Heart left ventricle (tissue), 16 donors: ENCODE measurements around the gene RNF213. TPM values are rescaled to one million over a fixed set of nuclear protein-coding genes. Genes with fewer than 3 reads are reported as not detected.

Source experiments
- ATAC-seq, 4 donors: fragments of 200-7000 bp; cut with Tn5 transposase; one replicate each; pipeline ENCODE4 v1.9.1; 2020 to 2022; ENCODE audit warnings: moderate library complexity in 4 of 4, mild to moderate bottlenecking in 3 of 4, moderate number of reproducible peaks in 1 of 4
- DNase-seq, 5 donors: peaks; one replicate each; pipeline ENCODE4 v3.0.0-alpha.2; 2020
- H3K27ac ChIP-seq, 12 donors: fragments of 200-600 bp; sonication (generic) in 4 of 12; one replicate each; pipeline versions ENCODE4 v1.5.0 to v1.8.0; 2016 to 2022; ENCODE audit warnings: mild to moderate bottlenecking in 2 of 12
- H3K27me3 ChIP-seq, 9 donors: fragments of 200-600 bp; sonication (generic) in 2 of 9; one replicate each; pipeline versions ENCODE4 v1.5.1 to v1.8.0; 2016 to 2022; ENCODE audit warnings: mild to moderate bottlenecking in 3 of 9
- H3K36me3 ChIP-seq, 9 donors: fragments of 200-600 bp; sonication (generic) in 2 of 9; one replicate each; pipeline versions ENCODE4 v1.5.0 to v1.8.0; 2018 to 2022; ENCODE audit warnings: mild to moderate bottlenecking in 2 of 9
- H3K4me1 ChIP-seq, 12 donors: fragments of 200-600 bp; sonication (generic) in 4 of 12; one replicate each; pipeline versions ENCODE4 v1.5.0 to v1.8.0; 2016 to 2022; ENCODE audit warnings: mild to moderate bottlenecking in 3 of 12
- H3K4me3 ChIP-seq, 12 donors: fragments of 200-600 bp; sonication (generic) in 4 of 12; one replicate each; pipeline versions ENCODE4 v1.5.0 to v1.8.0; 2017 to 2022; ENCODE audit warnings: mild to moderate bottlenecking in 9 of 12, moderate library complexity in 4 of 12
- H3K9me3 ChIP-seq, 12 donors: fragments of 200-600 bp; sonication (generic) in 4 of 12; one replicate each; pipeline versions ENCODE4 v1.5.0 to v1.8.0; 2016 to 2022; ENCODE audit warnings: mild to moderate bottlenecking in 1 of 12
- CTCF ChIP-seq, 12 donors: fragments of 200-600 bp; sonication (generic) in 4 of 12; IDR thresholded peaks; one replicate each; pipeline versions ENCODE4 v1.5.0 to v1.8.0; 2018 to 2022; ENCODE audit warnings: antibody characterized with exemption in 12 of 12, mild to moderate bottlenecking in 5 of 12
- POLR2A ChIP-seq, 2 donors: fragments of 450-650 bp; IDR thresholded peaks; one replicate each; pipeline ENCODE4 v1.6.1; 2017; ENCODE audit warnings: antibody characterized with exemption in 2 of 2, mild to moderate bottlenecking in 2 of 2, moderate library complexity in 2 of 2
- WGBS, 4 donors: extraction: QIAGEN DNeasy Blood & Tissue Kit in 2 of 4; methylation state at CpG; one replicate each; pipeline versions ENCODE4 v1.1.5 to v1.1.7; 2013 to 2018; 5-methylcytosine and 5-hydroxymethylcytosine counted together
- intact Hi-C, 10 donors: fragments of 100-400 bp; cut with DNase I; formaldehyde crosslinking; loops; one replicate each; pipeline versions ENCODE4 v1.11.1 to v1.14.2; 2022
- polyA plus RNA-seq, 2 donors: library from polyadenylated mRNA; stranded (reverse); fragments of 200-250 nt; gene quantifications; one replicate each; pipeline ENCODE4 v1.2.3, GENCODE V29; 2013
- total RNA-seq, 9 donors: library from RNA; depleted of rRNA in 2 of 9; stranded (reverse); fragments of >200 nt in 2 of 9; fragmentation: NEBNext Ultra II Directional in 3 of 9; extraction: Animal tissue kit (Norgen Biotek cat#: 25700) in 3 of 9; gene quantifications; one replicate each; pipeline versions ENCODE4 v1.1.0 to v1.2.4, GENCODE V29; 2016 to 2023
- donor health status: ischemic (EF 13 %, LVEDD 7.1; RV severe dilation, severe dysfunction).
- donor health status: healthy with polysubstance abuse.
- donor health status: DM: no; HTN: yes; CAD: no.
- donor health status: DM: no; HTN: no; CAD: no.
- donor health status: ischemic (EF 25% LVEDD 6.9; RV normal size, moderate dysfunction).
- donor health status: ischemic (EF 25% LVEDD 5.7; RV mildly dilated, moderate dysfunction).
- donor health status: healthy.
- donor health status: DM: yes; HTN: yes; CAD: no.
- donor health status: ischemic (EF 35%, LVEDD 5.7; RV mildly dilated, moderate dysfunction).
- donor health status: nonischemic (EF 11% LVEDD 7.7; RV severe dilation, severe dysfunction).
- donor health status: DM: yes; HTN: yes; CAD: no.
- donor health status: PGD.
- donor health status: ischemic (EF 29% LVEDD 5.4; RV normal size, mild dysfunction).
- donor health status: nonischemic (EF 23%, LVEDD 6.1; RV moderate dilation, normal function).

Gene RNF213
- total and polyA plus RNA-seq, 11 donors, result 23.1 to 167 (median 31.4) TPM

GRCh38 chr17:80382446-80382845 is 121.8 kb downstream of the RNF213 start:
- ATAC-seq (no peak), DNase-seq (no peak)
- TF ChIP-seq CTCF (IDR thresholded peaks at IDR 0.05), result no peak
- TF ChIP-seq POLR2A (IDR thresholded peaks at IDR 0.05), result no peak
- Histone ChIP-seq H3K9me3 (no peaks in the 10 kb centered on the region), H3K27me3 (no peaks in the 10 kb centered on the region), H3K27ac (no peak overlapping the region), H3K4me3 (no peak overlapping the region), H3K4me1 (no peaks in the 10 kb centered on the region), H3K36me3 (peaks cover 0 to 100% (median 97%) of the 10 kb centered on the region in 9 donors)
- intact Hi-C loops, result no loop called here
- 95 to 97% (median 96%) methylated on average over 3 of the region's 3 CpGs for WGBS, 4 donors

GRCh38 chr17:80382956-80383355 is 122.3 kb downstream of the RNF213 start:
- no peak overlapping the region for H3K27ac ChIP-seq
- H3K27me3 ChIP-seq, result no peaks in the 10 kb centered on the region
- H3K4me1 ChIP-seq, result no peaks in the 10 kb centered on the region
- H3K4me3 ChIP-seq, result no peak overlapping the region
- TF ChIP-seq POLR2A (IDR thresholded peaks at IDR 0.05) (no peak), CTCF (IDR thresholded peaks at IDR 0.05) (no peak)
- peaks cover 0 to 100% (median 97%) of the 10 kb centered on the region in 9 donors for H3K36me3 ChIP-seq
- DNase-seq (no peak), ATAC-seq (no peak)
- H3K9me3 ChIP-seq, result no peaks in the 10 kb centered on the region
- intact Hi-C loops, result no loop called here
- 84 to 91% (median 89%) methylated on average over 8 of the region's 8 CpGs for WGBS, 4 donors

GRCh38 chr17:80384078-80384960 is 123.7 kb downstream of the RNF213 start:
- no peak for DNase-seq
- TF ChIP-seq POLR2A (IDR thresholded peaks at IDR 0.05) (no peak), CTCF (IDR thresholded peaks at IDR 0.05) (no peak)
- Histone ChIP-seq H3K4me3 (no peak overlapping the region), H3K9me3 (no peaks in the 10 kb centered on the region), H3K36me3 (peaks cover 0 to 100% (median 99%) of the 10 kb centered on the region in 9 donors), H3K27ac (peak overlapping the region in 3 of 12 donors; percentile 10 to 38 (median 31)), H3K27me3 (no peaks in the 10 kb centered on the region), H3K4me1 (no peaks in the 10 kb centered on the region)
- intact Hi-C loops, result no loop called here
- 78 to 85% (median 79%) methylated on average over 24 of the region's 24 CpGs for WGBS, 4 donors
- ATAC-seq, result peak in 1 of 4 donors; percentile 8

GRCh38 chr17:80385046-80385445 is 124.4 kb downstream of the RNF213 start:
- DNase-seq (no peak), ATAC-seq (no peak)
- Histone ChIP-seq H3K4me3 (no peak overlapping the region), H3K9me3 (no peaks in the 10 kb centered on the region), H3K27me3 (no peaks in the 10 kb centered on the region), H3K36me3 (peaks cover 0 to 100% (median 100%) of the 10 kb centered on the region in 9 donors), H3K27ac (peak overlapping the region in 2 of 12 donors; percentile 9 to 38), H3K4me1 (no peaks in the 10 kb centered on the region)
- no peak for TF ChIP-seq POLR2A (IDR thresholded peaks at IDR 0.05)
- no peak for TF ChIP-seq CTCF (IDR thresholded peaks at IDR 0.05)
- WGBS, 4 donors, result 92 to 96% (median 95%) methylated on average over 9 of the region's 9 CpGs
- intact Hi-C loops, result no loop called here
